ENCODE results near the gene SLCO1B3. TPM values are rescaled to one million over a fixed set of nuclear protein-coding genes. Genes with fewer than 3 reads are reported as not detected.

Gene SLCO1B3, protein sequence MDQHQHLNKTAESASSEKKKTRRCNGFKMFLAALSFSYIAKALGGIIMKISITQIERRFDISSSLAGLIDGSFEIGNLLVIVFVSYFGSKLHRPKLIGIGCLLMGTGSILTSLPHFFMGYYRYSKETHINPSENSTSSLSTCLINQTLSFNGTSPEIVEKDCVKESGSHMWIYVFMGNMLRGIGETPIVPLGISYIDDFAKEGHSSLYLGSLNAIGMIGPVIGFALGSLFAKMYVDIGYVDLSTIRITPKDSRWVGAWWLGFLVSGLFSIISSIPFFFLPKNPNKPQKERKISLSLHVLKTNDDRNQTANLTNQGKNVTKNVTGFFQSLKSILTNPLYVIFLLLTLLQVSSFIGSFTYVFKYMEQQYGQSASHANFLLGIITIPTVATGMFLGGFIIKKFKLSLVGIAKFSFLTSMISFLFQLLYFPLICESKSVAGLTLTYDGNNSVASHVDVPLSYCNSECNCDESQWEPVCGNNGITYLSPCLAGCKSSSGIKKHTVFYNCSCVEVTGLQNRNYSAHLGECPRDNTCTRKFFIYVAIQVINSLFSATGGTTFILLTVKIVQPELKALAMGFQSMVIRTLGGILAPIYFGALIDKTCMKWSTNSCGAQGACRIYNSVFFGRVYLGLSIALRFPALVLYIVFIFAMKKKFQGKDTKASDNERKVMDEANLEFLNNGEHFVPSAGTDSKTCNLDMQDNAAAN
- not detected in 2 replicates for total RNA-seq (2012; rRNA removed)
- not detected in 2 replicates for polyA plus RNA-seq (2012; rRNA removed)
- not detected in 2 replicates for polyA plus RNA-seq (2012; cell fraction: cytosol; rRNA removed)
- not detected in 2 replicates for polyA plus RNA-seq (2012; cell fraction: nucleus; rRNA removed; ENCODE audit: low replicate concordance)
- not detected for Bru-seq, nascent RNA
- not detected for BruChase-seq, experiment 1, labeled RNA remaining after a 6-hour chase
- BruChase-seq, experiment 2, labeled RNA remaining after a 2-hour chase: not detected
- long read RNA-seq: 0 reads

DNA sequence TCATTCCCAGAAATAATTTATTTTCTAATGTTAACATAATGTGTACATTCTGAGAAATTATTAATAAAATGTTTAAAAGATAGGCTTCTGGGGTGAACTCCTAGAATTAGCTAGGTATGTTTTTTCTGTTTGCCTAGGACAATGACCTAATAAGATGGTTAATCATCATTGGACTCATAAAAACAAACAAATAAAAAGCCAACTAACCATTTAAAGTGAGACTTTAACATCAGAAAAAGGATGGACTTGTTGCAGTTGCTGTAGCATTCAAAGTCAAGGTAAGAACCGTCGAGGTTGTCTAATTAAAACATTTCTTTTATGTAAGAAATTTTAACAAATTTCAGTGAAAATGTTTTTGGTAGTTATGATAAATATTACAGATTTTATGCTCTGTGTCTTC, at the start of gene SLCO1B3:
SLCO1B3 (plus strand) TSS at position 219 of the 400 bp plus-strand sequence. CDS start 5,034 bp downstream, outside the sequence.
- no peak within 1 kb of the TSS for H4K8ac ChIP-seq (ENCODE audit: low read depth in 2 of 2, low read length in 2 of 2)
- H2BK120ac ChIP-seq (ENCODE audit: low read depth, low read length): no peak within 1 kb of the TSS
- intact Hi-C loops (cut with micrococcal nuclease): no loop called here
- no peaks in the 10 kb centered on the region for H3K9me1 ChIP-seq (ENCODE audit: insufficient read depth, low read length)
- H3K56ac ChIP-seq (ENCODE audit: extremely low read depth, insufficient read depth, low read length): no peak within 1 kb of the TSS
- no peaks in the 10 kb centered on the region for H3K27me3 ChIP-seq (ENCODE audit: control insufficient read depth, insufficient read depth, low read length)
- no peak within 1 kb of the TSS for H3K4ac ChIP-seq (ENCODE audit: low read depth, low read length)
- H4K20me1 ChIP-seq (ENCODE audit: insufficient read depth, low read length): no peaks in the 10 kb centered on the region
- no peaks in the 10 kb centered on the region for H3K36me3 ChIP-seq (ENCODE audit: control insufficient read depth, insufficient read depth, low read length)
- H2BK5ac ChIP-seq (ENCODE audit: low read depth, low read length, poor library complexity, severe bottlenecking): no peak within 1 kb of the TSS
- no peak within 1 kb of the TSS for H3K9ac ChIP-seq (ENCODE audit: low read depth, low read length)
- dilution Hi-C loops (cut with HindIII; ENCODE audit: low sequenced_read_pairs, unreplicated experiment): no loop called here
- no peak within 1 kb of the TSS for H2AK9ac ChIP-seq (replicated peaks; ENCODE audit: low read depth, low read length, poor library complexity)
- DNase-seq (no peak), ATAC-seq (ENCODE audit: low read depth) (no peak)
- no peak within 1 kb of the TSS for H3K4me3 ChIP-seq (ENCODE audit: insufficient read depth, low read depth, low read length)
- no peak for TF ChIP-seq CHD1 (IDR thresholded peaks at IDR 0.05; ENCODE audit: low read depth, low read length)
- TF ChIP-seq NFE2L2 (IDR thresholded peaks at IDR 0.05; ENCODE audit: low read depth, low read length): no peak
- TF ChIP-seq, protein P1, sequence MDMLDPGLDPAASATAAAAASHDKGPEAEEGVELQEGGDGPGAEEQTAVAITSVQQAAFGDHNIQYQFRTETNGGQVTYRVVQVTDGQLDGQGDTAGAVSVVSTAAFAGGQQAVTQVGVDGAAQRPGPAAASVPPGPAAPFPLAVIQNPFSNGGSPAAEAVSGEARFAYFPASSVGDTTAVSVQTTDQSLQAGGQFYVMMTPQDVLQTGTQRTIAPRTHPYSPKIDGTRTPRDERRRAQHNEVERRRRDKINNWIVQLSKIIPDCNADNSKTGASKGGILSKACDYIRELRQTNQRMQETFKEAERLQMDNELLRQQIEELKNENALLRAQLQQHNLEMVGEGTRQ (IDR thresholded peaks at IDR 0.05; ENCODE audit: low read depth, low read length): no peak
- no peak for TF ChIP-seq MXI1 (IDR thresholded peaks at IDR 0.05; ENCODE audit: borderline replicate concordance, low read depth, low read length)
- no peak for TF ChIP-seq RAD21 (IDR thresholded peaks at IDR 0.05; ENCODE audit: low read length)
- TF ChIP-seq RFX5 (IDR thresholded peaks at IDR 0.05; ENCODE audit: low read depth, low read length): no peak
- no peak for TF ChIP-seq SMC3 (IDR thresholded peaks at IDR 0.05; ENCODE audit: low read depth, low read length)
- TF ChIP-seq BHLHE40 (IDR thresholded peaks at IDR 0.05; ENCODE audit: low read depth, low read length): no peak
- BruUV-seq (replicated peaks): no TSS peak
- H3K4me1 ChIP-seq (ENCODE audit: control insufficient read depth, insufficient read depth, low read length): no peaks in the 10 kb centered on the region
- H2BK15ac ChIP-seq (ENCODE audit: low read depth, low read length): no peak within 1 kb of the TSS
- no peak within 1 kb of the TSS for H2AFZ ChIP-seq (replicated peaks; ENCODE audit: low read length, poor library complexity)
- CTCF ChIA-PET: no interaction called here
- H3K14ac ChIP-seq (replicated peaks; ENCODE audit: low read depth, low read length): no peak within 1 kb of the TSS
- H2AK5ac ChIP-seq (ENCODE audit: low read depth, low read length): no peak within 1 kb of the TSS
- no CpG with 5 or more reads among the region's 2 CpGs for WGBS, 2 experiments (ENCODE audit: extremely low coverage in 2 of 2, insufficient read length in 1 of 2)
- H4K5ac ChIP-seq (ENCODE audit: low read depth, low read length): no peak within 1 kb of the TSS
- H3K79me1 ChIP-seq (ENCODE audit: low read depth in 1 of 2, low read length in 2 of 2): no peaks in the 10 kb centered on the region
- no peak within 1 kb of the TSS for H3K4me2 ChIP-seq (ENCODE audit: low read depth, low read length)
- in situ Hi-C loops (cut with MboI; ENCODE audit: low sequenced_read_pairs): no loop called here
- H3K23ac ChIP-seq (ENCODE audit: low read depth, low read length): no peak within 1 kb of the TSS
- no peak within 1 kb of the TSS for H2BK20ac ChIP-seq (ENCODE audit: low read depth, low read length)
- H4K91ac ChIP-seq (ENCODE audit: insufficient read depth, low read depth, low read length): no peak within 1 kb of the TSS
- no peak within 1 kb of the TSS for H3K27ac ChIP-seq (ENCODE audit: insufficient read depth, low read length)
- peaks cover 5% of the 10 kb centered on the region for H3K9me3 ChIP-seq (ENCODE audit: control insufficient read depth, insufficient read depth, low read length)
- no peak within 1 kb of the TSS for H3K18ac ChIP-seq (ENCODE audit: low read depth, low read length)
- POLR2A ChIA-PET (ENCODE audit: unreplicated experiment): no interaction called here
